NCI-H226 (cell line): ENCODE data around the gene CCPG1.

Experiments used
- DNase-seq: peaks from one replicate; pipeline ENCODE4 v3.0.0-alpha.2; 2015

CCPG1 gene

GRCh38 chr15:55379095-55379494 is 29.1 kb downstream of the CCPG1 start:
- no peak for DNase-seq

- no peak for DNase-seq
Measured at GRCh38 chr15:55372701-55373440, 35.3 kb downstream of the CCPG1 start.

- no peak for DNase-seq
Measured at GRCh38 chr15:55366981-55367380, 41.2 kb downstream of the CCPG1 start.

GRCh38 chr15:55362641-55363040 is 45.5 kb downstream of the CCPG1 start:
- no peak for DNase-seq

- no peak for DNase-seq
Measured at GRCh38 chr15:55361048-55361447, 47.1 kb downstream of the CCPG1 start.

- DNase-seq: no peak
Measured at GRCh38 chr15:55360256-55360655, 47.9 kb downstream of the CCPG1 start.

- DNase-seq: no peak
Measured at GRCh38 chr15:55358471-55358870, 49.7 kb downstream of the CCPG1 start.

GRCh38 chr15:55357774-55358173 is 50.4 kb downstream of the CCPG1 start:
- peak; percentile 54 for DNase-seq

- no peak for DNase-seq
Measured at GRCh38 chr15:55356985-55357585, 51.1 kb downstream of the CCPG1 start.

GRCh38 chr15:55353025-55353424 is 55.1 kb downstream of the CCPG1 start:
- DNase-seq: no peak

GRCh38 chr15:55349282-55349681 is 58.9 kb downstream of the CCPG1 start:
- DNase-seq: no peak

- DNase-seq: no peak
Measured at GRCh38 chr15:55348281-55348778, 59.8 kb downstream of the CCPG1 start.

- no peak for DNase-seq
Measured at GRCh38 chr15:55344206-55344605, 64.0 kb downstream of the CCPG1 start.

- no peak for DNase-seq
Measured at GRCh38 chr15:55343168-55343567, 65.0 kb downstream of the CCPG1 start.

- DNase-seq: no peak
Measured at GRCh38 chr15:55337160-55337559, 71.0 kb downstream of the CCPG1 start.

- DNase-seq: no peak
Measured at GRCh38 chr15:55334997-55335396, 73.2 kb downstream of the CCPG1 start.

- DNase-seq: no peak
Measured at GRCh38 chr15:55334371-55334770, 73.8 kb downstream of the CCPG1 start.

- no peak for DNase-seq
Measured at GRCh38 chr15:55327387-55327786, 80.8 kb downstream of the CCPG1 start.

- DNase-seq: no peak
Measured at GRCh38 chr15:55322467-55322866, 85.7 kb downstream of the CCPG1 start.

GRCh38 chr15:55320963-55321362 is 87.2 kb downstream of the CCPG1 start:
- DNase-seq: no peak

GRCh38 chr15:55320238-55320550 is 88.0 kb downstream of the CCPG1 start:
- DNase-seq: no peak

- no peak for DNase-seq
Measured at GRCh38 chr15:55319537-55320237, 88.5 kb downstream of the CCPG1 start.

GRCh38 chr15:55318588-55319494 is 89.3 kb downstream of the CCPG1 start, which contains the start of the genes PIGB and PIGBOS1:
Gene PIGB, plus strand, starts transcription at chr15:55319222. Its CDS starts 29 bp downstream, at chr15:55319251.
Gene PIGBOS1, minus strand, starts transcription at chr15:55319123. Its CDS starts 1,331 bp downstream, at chr15:55317792.
- DNase-seq: peak; percentile 88
